ENCODE results near the gene PRTN3.

The PRTN3 gene

GRCh38 chr19:840519-841206 lies at the start of gene PRTN3:
PRTN3 (plus strand) TSS chr19:840999; CDS start chr19:841009, 10 bp downstream.
- no peak for DNase-seq

- no peak for DNase-seq
Measured at GRCh38 chr19:791007-791566, 49.7 kb upstream of the PRTN3 start.

GRCh38 chr19:791567-792305 lies 49.1 kb upstream of the PRTN3 start:
- DNase-seq: no peak

- DNase-seq: no peak
Measured at GRCh38 chr19:792306-792885, 48.4 kb upstream of the PRTN3 start.

GRCh38 chr19:793806-794205 lies 47.0 kb upstream of the PRTN3 start:
- no peak for DNase-seq

- no peak for DNase-seq
Measured at GRCh38 chr19:795073-795611, 45.7 kb upstream of the PRTN3 start.

- DNase-seq: no peak
Measured at GRCh38 chr19:795691-796581, 44.9 kb upstream of the PRTN3 start.

GRCh38 chr19:796692-797527 lies 43.9 kb upstream of the PRTN3 start, which contains the start of gene PTBP1:
PTBP1 (plus strand) TSS chr19:797452; CDS start chr19:797498, 46 bp downstream.
- peak; percentile 99 for DNase-seq

- peak; percentile 91 for DNase-seq
Measured at GRCh38 chr19:797528-798414, 43.0 kb upstream of the PRTN3 start.

GRCh38 chr19:798415-799075 lies 42.3 kb upstream of the PRTN3 start:
- DNase-seq: peak; percentile 28

GRCh38 chr19:799076-799881 lies 41.5 kb upstream of the PRTN3 start:
- DNase-seq: peak; percentile 34

- DNase-seq: no peak
Measured at GRCh38 chr19:800360-801029, 40.3 kb upstream of the PRTN3 start.

GRCh38 chr19:801030-801860 lies 39.6 kb upstream of the PRTN3 start:
- DNase-seq: peak; percentile 43

GRCh38 chr19:801861-802497 lies 38.8 kb upstream of the PRTN3 start:
- no peak for DNase-seq

- no peak for DNase-seq
Measured at GRCh38 chr19:802498-803098, 38.2 kb upstream of the PRTN3 start.

GRCh38 chr19:803099-803561 lies 37.7 kb upstream of the PRTN3 start:
- DNase-seq: no peak
